ENCODE results near the gene MLF2. TPM values are rescaled to one million over a fixed set of nuclear protein-coding genes. Genes with fewer than 3 reads are reported as not detected.
A peak's percentile ranks its signal among the peaks of the same experiment; 100 is the strongest.

The MLF2 gene
- total RNA-seq, 1 donor from 2014 or later, result 162 TPM

- DNase-seq (ENCODE audit: extremely low spot score, unreplicated experiment), result no peak
- Mint-ChIP-seq H3K4me1 (ENCODE audit: unreplicated experiment) (peaks cover 15% of the 10 kb centered on the region), H3K4me3 (ENCODE audit: unreplicated experiment) (no peak overlapping the region), H3K9me3 (ENCODE audit: unreplicated experiment) (no peaks in the 10 kb centered on the region), H3K27me3 (ENCODE audit: unreplicated experiment) (peaks cover 50% of the 10 kb centered on the region), H3K27ac (ENCODE audit: unreplicated experiment) (no peak overlapping the region), H3K36me3 (ENCODE audit: unreplicated experiment) (no peaks in the 10 kb centered on the region)
- no peak for TF ChIP-seq CTCF (IDR thresholded peaks at IDR 0.05)
Observed at GRCh38 chr12:6703631-6704030, 49.3 kb downstream of the MLF2 start.

DNA sequence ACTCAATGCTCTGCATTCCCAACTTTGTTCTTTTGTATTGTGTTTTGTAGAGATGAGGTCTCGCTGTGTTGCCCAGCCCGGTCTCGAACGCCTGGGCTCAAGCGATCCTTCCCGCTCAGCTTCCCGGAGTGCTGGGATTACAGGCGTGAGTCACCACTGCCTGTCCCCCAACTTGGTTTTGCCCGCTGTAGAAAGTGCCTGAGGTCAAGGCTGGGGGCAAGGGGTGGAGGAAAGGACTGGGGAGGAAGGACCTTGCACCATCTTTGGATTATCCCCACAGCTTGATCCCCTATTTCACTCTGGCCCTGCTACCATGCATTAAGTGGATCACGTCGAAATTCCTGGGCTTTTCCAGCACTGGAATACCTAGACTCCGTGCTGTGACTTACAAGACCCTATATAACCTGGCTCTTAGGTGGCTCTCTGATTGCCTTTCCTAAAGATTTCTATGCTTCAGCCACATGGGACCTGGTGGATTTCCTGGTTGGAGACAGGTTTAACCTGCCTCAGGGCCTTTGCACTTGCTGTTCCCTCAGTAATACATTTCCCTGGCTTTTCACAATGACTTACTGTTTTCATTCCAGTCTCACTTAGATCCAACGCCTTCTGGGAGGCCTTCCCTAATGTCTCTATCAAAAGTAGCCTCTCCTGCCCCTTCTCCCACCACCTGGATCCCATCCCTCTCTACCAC lies 51.7 kb downstream of the MLF2 start:
- no peaks in the 10 kb centered on the region for H3K9me3 Mint-ChIP-seq (ENCODE audit: unreplicated experiment)
- H3K36me3 Mint-ChIP-seq (ENCODE audit: unreplicated experiment), result no peaks in the 10 kb centered on the region
- H3K4me1 Mint-ChIP-seq (ENCODE audit: unreplicated experiment), result peaks cover 17% of the 10 kb centered on the region
- peak overlapping the region; percentile 76 for H3K4me3 Mint-ChIP-seq (ENCODE audit: unreplicated experiment)
- peaks cover 50% of the 10 kb centered on the region for H3K27me3 Mint-ChIP-seq (ENCODE audit: unreplicated experiment)
- DNase-seq (ENCODE audit: extremely low spot score, unreplicated experiment), result no peak
- no peak for TF ChIP-seq CTCF (IDR thresholded peaks at IDR 0.05)
- no peak overlapping the region for H3K27ac Mint-ChIP-seq (ENCODE audit: unreplicated experiment)

- Mint-ChIP-seq H3K9me3 (ENCODE audit: unreplicated experiment) (no peaks in the 10 kb centered on the region), H3K36me3 (ENCODE audit: unreplicated experiment) (no peaks in the 10 kb centered on the region), H3K4me3 (ENCODE audit: unreplicated experiment) (peak within 1 kb of the TSS; percentile 76), H3K27me3 (ENCODE audit: unreplicated experiment) (peaks cover 50% of the 10 kb centered on the region), H3K4me1 (ENCODE audit: unreplicated experiment) (peaks cover 17% of the 10 kb centered on the region), H3K27ac (ENCODE audit: unreplicated experiment) (no peak within 1 kb of the TSS)
- peak; percentile 88 for DNase-seq (ENCODE audit: extremely low spot score, unreplicated experiment)
- no peak for TF ChIP-seq CTCF (IDR thresholded peaks at IDR 0.05)
Observed at GRCh38 chr12:6700646-6701051, 52.3 kb downstream of the MLF2 start, which contains the start of gene PIANP. TSS of gene PIANP (minus strand) at chr12:6700815. CDS start at chr12:6698061, 2,754 bp downstream.

DNA sequence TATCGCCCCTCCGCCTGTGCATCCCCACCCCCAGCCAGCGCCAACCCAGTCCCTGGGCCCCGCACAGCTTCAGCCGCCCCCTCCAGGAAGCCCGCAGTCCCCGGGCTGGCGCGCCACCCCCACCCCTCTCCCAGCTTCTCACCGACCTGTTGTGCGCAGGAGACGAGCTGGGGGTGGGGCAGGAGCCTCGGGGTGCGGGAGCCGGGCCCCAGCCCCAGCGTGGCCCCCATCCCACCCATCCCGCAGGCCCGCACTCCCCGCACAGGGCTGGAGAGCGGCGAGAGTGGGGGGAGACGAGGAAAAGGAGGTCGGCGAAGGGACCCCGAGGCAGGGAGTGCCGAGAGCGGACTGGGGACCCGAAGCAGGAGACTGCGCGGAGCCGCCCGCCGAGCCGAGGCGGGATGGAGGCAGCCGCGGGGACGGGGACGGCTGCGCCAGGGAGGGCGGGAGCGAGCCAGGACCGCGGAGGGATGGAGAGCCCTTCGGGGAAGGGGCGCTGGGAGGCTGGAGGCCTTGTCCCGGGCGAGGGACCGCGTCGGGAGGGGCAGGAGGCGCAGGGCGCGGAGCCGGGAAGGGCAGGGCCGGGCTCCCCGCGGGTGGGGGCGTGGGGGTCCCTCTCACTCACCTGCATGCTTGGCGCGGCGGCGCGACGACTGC lies 52.8 kb downstream of the MLF2 start:
- H3K4me3 Mint-ChIP-seq (ENCODE audit: unreplicated experiment), result peak overlapping the region; percentile 74
- no peaks in the 10 kb centered on the region for H3K9me3 Mint-ChIP-seq (ENCODE audit: unreplicated experiment)
- DNase-seq (ENCODE audit: extremely low spot score, unreplicated experiment), result no peak
- no peaks in the 10 kb centered on the region for H3K36me3 Mint-ChIP-seq (ENCODE audit: unreplicated experiment)
- peaks cover 47% of the 10 kb centered on the region for H3K27me3 Mint-ChIP-seq (ENCODE audit: unreplicated experiment)
- no peak for TF ChIP-seq CTCF (IDR thresholded peaks at IDR 0.05)
- H3K4me1 Mint-ChIP-seq (ENCODE audit: unreplicated experiment), result peaks cover 17% of the 10 kb centered on the region
- no peak overlapping the region for H3K27ac Mint-ChIP-seq (ENCODE audit: unreplicated experiment)

GRCh38 chr12:6699259-6699988 lies 53.5 kb downstream of the MLF2 start:
- Mint-ChIP-seq H3K27ac (ENCODE audit: unreplicated experiment) (peak overlapping the region; percentile 19), H3K27me3 (ENCODE audit: unreplicated experiment) (peaks cover 41% of the 10 kb centered on the region)
- no peak for DNase-seq (ENCODE audit: extremely low spot score, unreplicated experiment)

More at GRCh38 chr12:6699259-6699988, 53.5 kb downstream of the MLF2 start:
- Mint-ChIP-seq H3K4me1 (ENCODE audit: unreplicated experiment) (peaks cover 17% of the 10 kb centered on the region), H3K36me3 (ENCODE audit: unreplicated experiment) (no peaks in the 10 kb centered on the region), H3K9me3 (ENCODE audit: unreplicated experiment) (no peaks in the 10 kb centered on the region), H3K4me3 (ENCODE audit: unreplicated experiment) (peak overlapping the region; percentile 74)
- TF ChIP-seq CTCF (IDR thresholded peaks at IDR 0.05), result no peak
